GM18520 (cell line): ENCODE data around the gene IL21R.

Experiments
- ATAC-seq: cut with Tn5 transposase; IDR thresholded peaks from one replicate; pipeline ENCODE4 v1.9.1; 2021; ENCODE audit not compliant: unreplicated experiment

Gene IL21R

GRCh38 chr16:27462846-27463682, 61.1 kb downstream of the IL21R start:
- no peak for ATAC-seq

GRCh38 chr16:27463741-27464591, 62.0 kb downstream of the IL21R start:
- no peak for ATAC-seq

DNA sequence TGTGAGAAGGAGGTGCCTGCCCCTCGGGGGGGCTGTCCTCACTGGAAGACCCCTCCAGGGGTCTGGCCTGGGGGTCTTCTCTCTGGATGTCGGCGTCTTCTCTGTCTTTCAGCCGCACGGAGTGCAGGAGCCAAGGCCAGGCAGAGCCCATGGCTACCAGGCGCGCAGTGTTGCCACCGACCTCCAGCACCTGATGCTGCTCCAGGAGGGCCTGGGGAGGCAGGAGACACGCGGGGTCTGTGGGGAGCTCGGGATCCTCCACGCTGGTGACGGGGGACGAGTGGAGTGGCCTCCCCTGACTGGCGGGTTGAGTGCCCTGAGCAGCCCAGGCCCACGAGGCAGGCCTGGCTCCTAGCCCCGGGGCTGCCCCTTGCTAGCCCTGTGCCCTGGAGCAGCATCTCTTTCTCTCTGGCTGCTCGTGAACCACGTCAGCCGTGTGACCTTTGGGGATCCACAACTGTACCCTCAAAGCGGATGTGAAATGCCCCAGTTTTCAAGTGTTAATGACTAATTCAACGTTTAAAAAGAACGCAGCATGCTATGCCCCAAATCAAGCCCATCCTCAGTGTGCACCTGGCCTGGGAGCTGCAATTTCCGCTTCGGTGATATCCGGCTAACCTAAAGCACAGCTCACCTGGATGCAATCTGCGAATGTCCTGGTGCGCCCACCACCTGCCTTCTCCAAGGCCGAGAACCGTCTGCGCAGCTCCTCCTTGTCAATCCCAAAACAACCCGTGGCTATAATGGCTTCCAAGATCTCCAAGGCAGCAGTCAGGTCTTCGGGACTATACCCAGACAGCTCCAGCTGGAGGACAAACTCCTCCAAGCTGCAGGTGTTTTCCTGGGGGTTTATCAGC, 62.9 kb downstream of the IL21R start:
- ATAC-seq, result no peak

GRCh38 chr16:27465483-27465879, 63.5 kb downstream of the IL21R start:
- no peak for ATAC-seq

DNA sequence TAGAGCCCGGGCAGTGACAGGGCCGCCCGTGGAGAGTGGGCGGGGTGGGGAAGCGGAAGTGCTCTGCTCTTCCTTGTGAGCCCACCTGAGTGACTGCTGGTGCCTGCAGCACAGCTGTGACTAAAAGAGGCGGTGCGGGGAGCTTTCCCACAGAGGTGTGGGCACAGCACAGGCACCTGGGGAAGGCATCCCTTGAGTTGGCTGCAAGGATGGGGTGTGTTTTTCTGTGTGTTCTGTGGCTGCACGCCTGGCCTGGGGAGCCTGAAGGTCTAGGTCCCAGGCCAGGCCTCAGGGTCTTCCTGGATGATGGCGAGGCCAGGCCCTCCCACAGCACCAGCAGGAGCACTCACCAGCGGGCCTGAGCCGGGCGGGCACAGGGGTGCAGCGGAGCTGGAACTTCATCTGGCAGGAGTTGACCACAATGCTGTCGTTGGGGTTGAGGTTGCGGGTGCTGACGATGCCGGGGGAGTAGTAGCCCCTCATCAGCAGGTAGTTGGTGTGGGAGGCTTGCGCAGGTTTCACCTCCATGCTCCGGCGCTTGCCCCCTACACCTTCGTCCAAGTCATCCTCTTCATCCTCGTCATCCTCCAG, 67.1 kb downstream of the IL21R start:
- no peak for ATAC-seq

- no peak for ATAC-seq
Measured at GRCh38 chr16:27470567-27471431, 68.8 kb downstream of the IL21R start.

GRCh38 chr16:27471661-27472060, 69.7 kb downstream of the IL21R start:
- ATAC-seq, result no peak

DNA sequence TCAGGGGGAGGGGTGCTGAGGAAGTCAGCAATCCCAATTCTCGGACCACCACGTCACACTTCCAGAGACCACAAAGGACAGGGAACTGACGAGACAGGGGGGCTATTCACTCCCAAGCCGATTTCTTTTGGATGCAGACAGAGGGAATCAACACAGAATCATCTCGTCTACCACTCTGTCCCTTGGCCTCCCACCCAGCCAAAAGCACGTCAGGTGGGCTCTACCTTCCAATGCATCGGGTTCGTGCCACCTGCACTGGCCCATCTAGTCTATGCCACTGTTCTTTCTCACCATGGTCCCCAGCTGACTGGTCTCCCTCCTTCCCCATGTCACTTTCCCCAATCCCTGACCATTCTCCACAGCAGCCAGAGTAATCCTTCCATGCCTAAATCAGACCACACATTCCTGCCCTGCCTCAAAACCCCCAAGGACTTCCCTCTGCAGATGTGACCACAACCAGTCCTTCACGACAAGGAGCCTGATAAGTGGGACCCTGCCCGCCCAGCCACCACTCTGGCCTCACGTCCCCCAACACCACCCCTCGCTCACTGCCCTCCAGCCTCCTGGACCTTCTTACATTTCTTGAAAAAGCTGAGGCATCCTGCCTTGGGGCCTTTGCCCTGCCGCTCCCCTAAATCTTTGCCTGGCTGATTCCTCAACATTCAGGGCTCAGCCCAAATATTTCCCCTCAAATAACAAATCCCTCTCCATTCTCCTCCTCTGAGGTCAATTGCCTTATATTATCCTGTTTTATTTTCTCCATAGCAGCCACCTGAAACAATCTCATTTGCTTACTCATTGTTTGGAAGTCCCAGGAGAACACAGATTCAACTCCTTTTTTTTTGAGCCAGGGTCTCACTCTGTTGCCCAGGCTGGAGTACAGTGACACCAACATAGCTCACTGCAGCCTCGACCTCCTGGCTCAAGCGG, 70.4 kb downstream of the IL21R start:
- ATAC-seq, result no peak

GRCh38 chr16:27473101-27473900, 71.3 kb downstream of the IL21R start:
- no peak for ATAC-seq

GRCh38 chr16:27474041-27474440, 72.1 kb downstream of the IL21R start:
- no peak for ATAC-seq

GRCh38 chr16:27474921-27475320, 72.9 kb downstream of the IL21R start:
- ATAC-seq, result no peak

DNA sequence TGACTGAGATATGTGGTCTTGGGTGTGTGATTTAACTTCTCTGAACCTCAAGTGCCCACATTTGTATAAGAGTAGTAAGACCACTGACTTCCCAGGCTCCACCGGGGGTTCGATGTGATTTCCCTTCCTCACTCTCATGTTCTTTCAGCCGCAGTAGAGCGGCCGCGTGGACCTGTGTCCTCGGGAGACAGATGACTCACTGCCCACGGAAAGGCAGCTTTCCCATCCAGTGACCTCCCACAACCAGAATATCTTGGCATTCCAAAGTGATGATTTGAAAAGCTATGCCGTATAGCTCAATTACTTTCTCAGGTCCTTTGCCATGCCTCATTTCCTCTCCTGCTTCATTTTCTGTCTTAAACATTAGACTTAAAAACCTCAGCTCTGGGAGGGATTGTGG, 73.6 kb downstream of the IL21R start:
- no peak for ATAC-seq

GRCh38 chr16:27476240-27476639, 74.3 kb downstream of the IL21R start:
- ATAC-seq, result no peak

DNA sequence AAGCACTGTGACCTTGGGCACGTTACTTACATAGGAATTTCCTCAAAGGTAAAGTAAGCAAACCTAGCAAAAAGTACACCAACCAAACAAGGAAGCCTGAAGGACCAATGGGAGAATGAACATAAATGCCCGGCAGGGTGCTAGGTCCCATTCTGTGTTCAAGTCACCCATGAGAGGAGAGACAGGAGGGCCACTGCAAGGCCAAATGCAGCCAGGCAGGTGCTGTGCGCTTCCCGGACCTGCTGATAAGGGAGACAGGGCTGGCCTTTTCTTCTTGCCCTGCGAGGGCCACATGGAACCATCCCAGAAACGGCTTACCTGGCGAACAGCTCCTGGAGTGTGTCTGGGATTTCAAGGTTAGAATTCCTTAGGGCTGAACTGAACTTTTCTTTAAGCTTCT, 78.8 kb downstream of the IL21R start:
- ATAC-seq, result no peak

- ATAC-seq, result no peak
Measured at GRCh38 chr16:27481282-27481934, 79.4 kb downstream of the IL21R start.

- no peak for ATAC-seq
Measured at GRCh38 chr16:27482397-27483087, 80.6 kb downstream of the IL21R start.

DNA sequence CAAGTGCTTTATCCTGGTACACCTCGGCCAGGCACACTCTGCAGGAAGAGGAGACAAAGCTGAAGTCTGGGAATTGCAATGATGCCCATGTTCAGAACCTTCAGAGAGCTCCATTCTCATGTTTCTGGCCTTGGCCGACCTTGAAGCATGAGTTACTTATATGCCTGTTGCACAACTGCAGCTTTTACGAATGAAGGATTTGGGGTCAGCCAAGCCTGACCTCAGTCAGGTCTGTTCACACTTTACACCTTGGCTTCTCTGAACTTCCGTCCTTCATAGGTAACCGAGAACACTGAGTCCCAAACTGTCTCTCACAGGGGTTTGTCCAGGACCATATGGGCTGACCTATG, 81.1 kb downstream of the IL21R start:
- ATAC-seq, result no peak
